ENCODE results near the gene ERG. TPM values are rescaled to one million over a fixed set of nuclear protein-coding genes. Genes with fewer than 3 reads are reported as not detected.

ERG gene
- total RNA-seq, 1 experiment from 2014 or later: not detected

DNA sequence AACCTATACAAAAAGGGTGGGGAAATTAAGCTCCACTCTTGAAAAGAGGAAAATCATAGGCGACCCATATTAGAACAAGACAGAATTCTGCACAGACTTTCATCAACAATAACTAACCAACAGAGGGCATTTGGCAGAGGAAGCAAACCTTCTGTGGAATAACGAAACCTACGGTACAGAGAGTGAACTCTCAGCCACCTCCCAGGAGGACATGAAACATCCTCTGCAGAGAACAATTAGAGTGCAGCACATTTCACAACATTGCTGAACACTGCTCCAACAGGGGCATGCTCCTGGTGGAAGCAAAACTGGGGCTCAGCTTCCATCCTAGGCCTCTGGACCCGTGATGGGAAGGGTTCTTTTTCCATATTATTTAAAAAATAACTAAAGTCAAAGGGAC, 130.6 kb downstream of the ERG start:
- BruUV-seq (replicated peaks): no TSS peak
- CTCF ChIA-PET: no interaction called here

DNA sequence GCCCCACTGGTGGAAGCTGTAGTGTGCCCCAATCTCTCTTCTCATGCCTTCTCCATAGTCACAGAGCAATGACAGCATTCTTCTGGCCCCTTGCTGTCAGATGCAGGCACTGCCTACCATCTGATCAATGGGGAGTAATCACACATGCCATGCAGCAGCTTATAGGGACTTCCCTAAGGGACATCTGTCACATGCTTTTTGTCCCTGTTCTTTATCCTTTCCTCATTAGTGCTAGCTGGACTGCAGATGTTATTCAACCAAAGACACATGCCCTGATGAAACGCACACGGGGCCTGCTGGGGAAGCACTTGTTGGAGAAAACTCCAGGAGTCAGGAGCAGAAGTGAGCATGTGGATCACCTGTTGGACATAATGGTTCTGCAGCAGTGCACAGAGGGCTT, 132.8 kb downstream of the ERG start:
- Histone ChIP-seq H3K4me1 (ENCODE audit: insufficient read depth, low read length) (no peaks in the 10 kb centered on the region), H2AFZ (ENCODE audit: low read length) (no peak overlapping the region), H3K36me3 (ENCODE audit: low read depth, low read length) (no peaks in the 10 kb centered on the region), H3K9me3 (ENCODE audit: low read length) (no peaks in the 10 kb centered on the region), H3K27me3 (ENCODE audit: low read length) (peaks cover 8% of the 10 kb centered on the region; the same call in 1 of the 2 replicates), H3K4me3 (ENCODE audit: low read length) (no peak overlapping the region), H4K20me1 (ENCODE audit: low read length) (no peaks in the 10 kb centered on the region), H3K4me2 (ENCODE audit: low read length) (no peak overlapping the region), H3F3A (ENCODE audit: low read length, unreplicated experiment) (no peaks in the 10 kb centered on the region), H3K27ac (ENCODE audit: low read length) (no peak overlapping the region), H3K9me2 (replicated peaks; ENCODE audit: low read length) (no peaks in the 10 kb centered on the region), H3K9ac (ENCODE audit: low read length) (no peak overlapping the region), H3K79me2 (ENCODE audit: low read length) (no peaks in the 10 kb centered on the region)
- no peak for ATAC-seq
- no peak for DNase-seq
- BruUV-seq (replicated peaks): no TSS peak
- CTCF ChIA-PET: no interaction called here
- TF ChIP-seq, protein P1, sequence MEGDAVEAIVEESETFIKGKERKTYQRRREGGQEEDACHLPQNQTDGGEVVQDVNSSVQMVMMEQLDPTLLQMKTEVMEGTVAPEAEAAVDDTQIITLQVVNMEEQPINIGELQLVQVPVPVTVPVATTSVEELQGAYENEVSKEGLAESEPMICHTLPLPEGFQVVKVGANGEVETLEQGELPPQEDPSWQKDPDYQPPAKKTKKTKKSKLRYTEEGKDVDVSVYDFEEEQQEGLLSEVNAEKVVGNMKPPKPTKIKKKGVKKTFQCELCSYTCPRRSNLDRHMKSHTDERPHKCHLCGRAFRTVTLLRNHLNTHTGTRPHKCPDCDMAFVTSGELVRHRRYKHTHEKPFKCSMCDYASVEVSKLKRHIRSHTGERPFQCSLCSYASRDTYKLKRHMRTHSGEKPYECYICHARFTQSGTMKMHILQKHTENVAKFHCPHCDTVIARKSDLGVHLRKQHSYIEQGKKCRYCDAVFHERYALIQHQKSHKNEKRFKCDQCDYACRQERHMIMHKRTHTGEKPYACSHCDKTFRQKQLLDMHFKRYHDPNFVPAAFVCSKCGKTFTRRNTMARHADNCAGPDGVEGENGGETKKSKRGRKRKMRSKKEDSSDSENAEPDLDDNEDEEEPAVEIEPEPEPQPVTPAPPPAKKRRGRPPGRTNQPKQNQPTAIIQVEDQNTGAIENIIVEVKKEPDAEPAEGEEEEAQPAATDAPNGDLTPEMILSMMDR (conservative IDR thresholded peaks at IDR 0.05; ENCODE audit: low read depth, low read length): no peak
- TF ChIP-seq EZH2 (IDR thresholded peaks at IDR 0.05; ENCODE audit: low read length, unreplicated experiment) (no peak), EZH2phosphoT487 (IDR thresholded peaks at IDR 0.05; ENCODE audit: borderline replicate concordance, low read length) (no peak)
- intact Hi-C loops (cut with micrococcal nuclease): no loop called here
- POLR2A ChIA-PET (ENCODE audit: unreplicated experiment): no interaction called here

More for the DNA sequence above, 130.6 kb downstream of the ERG start:
- H3K27me3 ChIP-seq (ENCODE audit: low read length): peaks cover 9% of the 10 kb centered on the region; the same call in 1 of the 2 replicates
- H3K9ac ChIP-seq (ENCODE audit: low read length): no peak overlapping the region
- TF ChIP-seq EZH2 (IDR thresholded peaks at IDR 0.05; ENCODE audit: low read length, unreplicated experiment) (no peak), EZH2phosphoT487 (IDR thresholded peaks at IDR 0.05; ENCODE audit: borderline replicate concordance, low read length) (no peak)
- TF ChIP-seq, protein P1 (conservative IDR thresholded peaks at IDR 0.05; ENCODE audit: low read depth, low read length): no peak
- no peak overlapping the region for H3K4me3 ChIP-seq (ENCODE audit: low read length)
- no peak overlapping the region for H3K27ac ChIP-seq (ENCODE audit: low read length)
- no peak overlapping the region for H3K4me2 ChIP-seq (ENCODE audit: low read length)
- H3K9me2 ChIP-seq (replicated peaks; ENCODE audit: low read length): no peaks in the 10 kb centered on the region
- POLR2A ChIA-PET (ENCODE audit: unreplicated experiment): no interaction called here
- no peaks in the 10 kb centered on the region for H3F3A ChIP-seq (ENCODE audit: low read length, unreplicated experiment)
- no peaks in the 10 kb centered on the region for H3K79me2 ChIP-seq (ENCODE audit: low read length)
- no peaks in the 10 kb centered on the region for H4K20me1 ChIP-seq (ENCODE audit: low read length)
- no peaks in the 10 kb centered on the region for H3K36me3 ChIP-seq (ENCODE audit: low read depth, low read length)
- no peak for DNase-seq
- ATAC-seq: no peak
- intact Hi-C loops (cut with micrococcal nuclease): no loop called here
- H2AFZ ChIP-seq (ENCODE audit: low read length): no peak overlapping the region
- no peaks in the 10 kb centered on the region for H3K4me1 ChIP-seq (ENCODE audit: insufficient read depth, low read length)
- H3K9me3 ChIP-seq (ENCODE audit: low read length): no peaks in the 10 kb centered on the region

DNA sequence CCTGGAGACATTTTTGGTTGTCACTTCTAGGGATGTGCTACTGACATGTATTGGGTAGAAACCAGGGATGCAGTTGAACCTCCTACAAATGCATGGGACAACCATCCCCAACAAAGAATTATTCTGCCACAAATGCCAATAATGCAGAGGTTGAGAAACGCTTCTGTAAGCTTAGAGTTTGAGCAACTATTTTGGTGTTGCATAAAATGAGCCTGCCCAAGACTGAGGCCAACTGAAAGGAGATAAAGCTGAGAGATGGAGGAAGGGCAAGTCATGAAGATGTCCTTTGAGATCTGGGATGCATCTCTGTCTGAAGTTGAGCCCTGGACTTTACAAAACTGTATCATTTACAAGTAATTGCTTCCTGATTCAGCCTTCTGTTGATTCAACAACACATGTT, 134.6 kb downstream of the ERG start:
- Histone ChIP-seq H3F3A (ENCODE audit: low read length, unreplicated experiment) (no peaks in the 10 kb centered on the region), H3K4me1 (ENCODE audit: insufficient read depth, low read length) (no peaks in the 10 kb centered on the region), H4K20me1 (ENCODE audit: low read length) (no peaks in the 10 kb centered on the region), H3K27ac (ENCODE audit: low read length) (no peak overlapping the region), H3K9me2 (replicated peaks; ENCODE audit: low read length) (no peaks in the 10 kb centered on the region), H3K4me2 (ENCODE audit: low read length) (no peak overlapping the region), H3K9me3 (ENCODE audit: low read length) (no peaks in the 10 kb centered on the region), H3K27me3 (ENCODE audit: low read length) (0 out of 2 replicates have a peak, but pooled peaks cover 3% of the 10 kb centered on the region), H2AFZ (ENCODE audit: low read length) (no peak overlapping the region), H3K36me3 (ENCODE audit: low read depth, low read length) (no peaks in the 10 kb centered on the region), H3K79me2 (ENCODE audit: low read length) (no peaks in the 10 kb centered on the region), H3K4me3 (ENCODE audit: low read length) (no peak overlapping the region), H3K9ac (ENCODE audit: low read length) (no peak overlapping the region)
- ATAC-seq (no peak), DNase-seq (no peak)
- ChIA-PET POLR2A (ENCODE audit: unreplicated experiment) (no interaction called here), CTCF (no interaction called here)
- intact Hi-C loops (cut with micrococcal nuclease): no loop called here
- TF ChIP-seq, protein P1 (conservative IDR thresholded peaks at IDR 0.05; ENCODE audit: low read depth, low read length): no peak
- TF ChIP-seq EZH2 (IDR thresholded peaks at IDR 0.05; ENCODE audit: low read length, unreplicated experiment): no peak
- TF ChIP-seq EZH2phosphoT487 (IDR thresholded peaks at IDR 0.05; ENCODE audit: borderline replicate concordance, low read length): no peak
- BruUV-seq (replicated peaks): no TSS peak
